HG03196 (cell line): ENCODE measurements around the gene CAPN11.

Experiments used
- ATAC-seq: cut with Tn5 transposase; IDR thresholded peaks from one replicate; pipeline ENCODE4 v1.9.1; 2021; ENCODE audit not compliant: unreplicated experiment

CAPN11 gene

GRCh38 chr6:44202972-44203750 is 44.5 kb downstream of the CAPN11 start:
- no peak for ATAC-seq

- no peak for ATAC-seq
These were observed 45.3 kb downstream of the CAPN11 start for GRCh38 chr6:44203955-44204354.

DNA sequence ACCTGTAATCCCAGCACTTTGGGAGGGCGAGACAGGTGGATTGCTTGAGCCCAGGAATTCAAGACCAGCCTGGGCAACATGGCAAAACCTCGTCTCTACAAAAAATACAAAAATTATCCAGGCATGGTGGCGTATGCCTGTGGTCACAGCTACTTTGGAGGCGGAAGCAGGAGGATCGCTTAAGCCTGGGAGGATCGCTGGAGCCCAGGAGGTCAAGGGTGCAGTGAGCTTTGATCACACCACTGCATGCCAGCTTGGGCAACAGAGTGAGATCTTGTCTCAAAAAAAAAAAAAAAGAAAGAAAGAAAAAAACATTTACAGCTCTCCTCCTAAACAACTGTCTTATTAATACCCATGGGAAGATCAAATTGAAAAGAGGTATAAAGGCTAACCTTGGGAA is 49.3 kb downstream of the CAPN11 start:
- no peak for ATAC-seq

DNA sequence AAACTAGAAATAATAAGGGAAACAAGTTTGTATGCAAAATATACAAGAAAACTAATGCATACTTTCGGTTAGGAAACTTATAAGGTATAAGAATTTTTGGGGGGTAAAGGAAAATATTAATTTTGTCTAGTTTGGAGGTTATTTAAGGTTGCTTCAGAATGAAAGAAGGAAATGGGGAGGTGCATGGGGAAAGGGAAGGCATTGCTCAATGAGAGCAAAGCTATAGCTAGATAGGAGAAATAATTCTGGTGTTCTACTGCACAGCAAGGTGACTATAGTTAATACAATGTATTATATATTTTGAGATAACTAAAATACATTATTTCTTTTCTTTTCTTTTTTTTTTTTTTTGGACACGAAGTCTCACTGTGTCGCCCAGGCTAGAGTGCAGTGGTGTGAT is 52.7 kb downstream of the CAPN11 start:
- ATAC-seq, result no peak

DNA sequence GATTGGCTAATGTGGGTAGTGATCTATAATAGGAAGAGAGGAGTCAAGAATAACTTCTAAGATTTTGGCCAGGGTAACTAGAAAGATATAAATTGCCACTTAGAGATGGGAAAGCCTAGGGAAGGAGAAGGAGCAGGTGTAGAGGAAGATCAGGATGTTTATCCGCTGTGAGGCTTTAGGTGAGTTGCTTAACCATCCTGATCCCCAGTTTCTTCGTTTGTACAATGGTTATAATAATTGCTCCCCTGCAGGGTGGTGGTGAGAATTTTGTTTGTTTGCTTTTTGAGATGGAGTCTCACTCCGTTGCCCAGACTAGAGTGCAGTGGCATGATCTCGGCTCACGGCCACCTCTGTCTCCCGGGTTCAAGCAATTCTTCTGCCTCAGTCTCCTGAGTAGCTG is 55.7 kb downstream of the CAPN11 start:
- no peak for ATAC-seq

DNA sequence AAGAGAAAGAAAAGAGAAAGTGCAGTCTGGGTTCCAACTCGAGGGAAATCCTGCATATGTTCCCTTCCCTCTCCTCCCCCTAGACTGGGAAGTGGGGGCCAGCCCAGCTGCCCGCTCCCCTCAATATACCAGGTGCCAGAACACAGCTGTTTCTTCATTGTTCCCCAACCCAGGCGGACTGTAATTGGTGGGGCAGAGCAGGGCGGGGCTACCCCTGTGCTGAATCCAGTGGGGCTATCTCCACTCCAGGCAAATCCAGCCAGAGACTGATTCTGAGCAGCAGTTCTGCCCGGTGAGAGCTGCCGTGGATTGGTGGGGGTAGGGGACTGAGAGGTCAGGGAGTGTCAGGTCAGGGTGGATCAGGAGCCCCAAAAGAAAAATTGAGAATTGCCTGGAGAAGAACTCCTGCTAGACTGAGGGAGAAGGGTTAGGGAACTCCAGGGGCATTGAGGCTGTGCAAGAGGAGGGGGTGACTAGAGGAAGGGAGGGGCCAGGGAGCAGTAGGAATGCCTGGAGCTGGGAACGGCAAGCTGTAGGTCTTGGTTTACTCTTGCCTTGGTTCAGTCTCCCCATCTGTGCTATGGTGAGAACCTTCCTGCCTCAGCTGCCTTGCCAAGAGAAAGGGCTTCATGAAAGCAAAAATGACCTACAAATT is 58.2 kb downstream of the CAPN11 start, which contains the start of gene MYMX:
Gene MYMX (plus strand): TSS at position 250 of the 655 bp plus-strand sequence. CDS start 546 bp downstream, outside the sequence.
- no peak for ATAC-seq

DNA sequence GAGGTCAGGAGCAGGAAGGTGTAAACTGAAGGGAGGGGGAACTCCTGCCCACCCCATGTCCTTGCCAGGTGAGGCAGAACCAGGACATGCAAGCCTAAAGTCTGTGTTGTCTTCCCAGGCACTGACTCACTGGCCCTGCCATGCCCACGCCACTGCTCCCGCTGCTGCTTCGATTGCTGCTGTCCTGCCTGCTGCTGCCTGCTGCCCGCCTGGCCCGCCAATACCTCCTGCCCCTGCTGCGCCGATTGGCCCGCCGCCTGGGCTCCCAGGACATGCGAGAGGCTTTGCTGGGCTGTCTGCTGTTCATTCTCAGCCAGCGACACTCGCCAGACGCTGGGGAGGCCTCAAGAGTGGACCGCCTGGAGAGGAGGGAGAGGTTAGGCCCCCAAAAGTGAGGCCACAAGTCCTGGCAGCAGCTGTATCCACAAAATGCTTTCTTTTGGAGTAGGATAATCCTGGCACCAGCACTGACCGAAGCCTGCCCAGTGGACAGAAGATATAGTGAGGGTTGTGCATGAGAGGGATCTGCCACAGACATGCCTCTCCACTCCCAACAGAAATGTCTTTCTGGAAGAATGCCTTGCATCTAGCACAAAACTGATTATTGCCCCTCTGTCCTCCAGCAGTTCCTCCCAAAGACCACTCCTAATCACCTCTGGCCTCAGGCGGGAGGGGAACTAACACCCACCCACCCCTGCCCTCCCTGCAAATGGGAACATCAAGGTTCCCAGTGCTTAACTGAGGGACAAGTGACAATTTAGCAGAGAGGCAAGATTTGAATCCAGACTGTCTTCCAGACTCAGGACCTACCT is 58.9 kb downstream of the CAPN11 start:
- no peak for ATAC-seq

DNA sequence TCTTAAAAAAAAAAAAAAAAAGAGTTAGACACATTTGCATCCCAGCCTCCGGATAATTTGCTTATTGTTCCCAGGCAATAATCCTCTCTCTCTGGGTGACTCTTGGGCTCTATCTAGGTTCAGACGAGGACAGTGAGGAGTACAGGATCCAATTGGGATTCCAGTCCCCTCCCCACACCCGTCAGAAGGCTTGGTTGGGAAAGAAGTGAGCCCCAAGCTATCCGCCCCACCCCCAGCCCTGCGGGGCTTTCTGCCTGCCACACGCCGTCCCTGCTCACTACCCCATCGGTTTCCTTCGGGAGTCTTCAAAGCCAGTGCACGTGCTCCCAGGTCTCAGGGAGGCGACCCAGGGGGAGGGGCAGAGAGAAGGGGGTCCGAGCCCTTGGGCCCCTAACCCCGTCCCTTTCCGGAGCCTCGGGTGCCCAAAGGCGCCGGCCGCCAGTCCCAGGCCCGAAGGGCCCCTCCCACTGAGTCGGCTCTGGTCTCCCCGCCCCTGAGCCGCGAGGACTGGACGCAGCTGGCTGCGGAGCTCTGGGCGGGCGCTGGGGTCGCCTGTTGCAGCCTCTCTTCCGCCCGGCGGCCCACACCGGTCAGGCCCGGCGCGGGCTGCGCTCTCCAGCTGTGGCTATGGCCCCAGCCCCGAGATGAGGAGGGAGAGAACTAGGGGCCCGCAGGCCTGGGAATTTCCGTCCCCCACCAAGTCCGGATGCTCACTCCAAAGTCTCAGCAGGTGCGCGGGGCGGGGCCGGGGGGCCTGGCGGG is 60.6 kb downstream of the CAPN11 start:
- ATAC-seq, result peak; percentile 52

- no peak for ATAC-seq
These were observed 61.5 kb downstream of the CAPN11 start for GRCh38 chr6:44219815-44220784.

GRCh38 chr6:44220913-44221290 is 62.3 kb downstream of the CAPN11 start:
- ATAC-seq, result no peak

GRCh38 chr6:44221291-44221960 is 62.8 kb downstream of the CAPN11 start:
- ATAC-seq, result peak; percentile 34

DNA sequence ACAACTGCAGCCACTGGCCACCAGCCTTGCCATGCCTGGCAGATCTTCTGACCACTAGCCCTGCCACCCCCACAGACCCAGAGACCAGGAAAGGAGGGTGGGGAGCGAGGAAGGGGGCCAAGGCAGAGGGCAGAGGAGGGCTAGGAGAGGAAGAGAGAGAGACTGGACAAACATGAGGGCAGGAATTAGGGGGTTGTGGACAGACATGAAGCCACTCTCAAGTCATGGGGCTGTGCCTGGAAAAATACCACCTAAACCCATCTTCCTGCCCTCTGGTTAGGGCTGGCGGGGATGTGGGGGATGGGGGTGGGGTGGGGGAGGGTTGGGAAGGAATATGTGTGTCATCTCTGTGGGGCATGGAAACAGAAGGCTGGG is 63.3 kb downstream of the CAPN11 start:
- no peak for ATAC-seq

DNA sequence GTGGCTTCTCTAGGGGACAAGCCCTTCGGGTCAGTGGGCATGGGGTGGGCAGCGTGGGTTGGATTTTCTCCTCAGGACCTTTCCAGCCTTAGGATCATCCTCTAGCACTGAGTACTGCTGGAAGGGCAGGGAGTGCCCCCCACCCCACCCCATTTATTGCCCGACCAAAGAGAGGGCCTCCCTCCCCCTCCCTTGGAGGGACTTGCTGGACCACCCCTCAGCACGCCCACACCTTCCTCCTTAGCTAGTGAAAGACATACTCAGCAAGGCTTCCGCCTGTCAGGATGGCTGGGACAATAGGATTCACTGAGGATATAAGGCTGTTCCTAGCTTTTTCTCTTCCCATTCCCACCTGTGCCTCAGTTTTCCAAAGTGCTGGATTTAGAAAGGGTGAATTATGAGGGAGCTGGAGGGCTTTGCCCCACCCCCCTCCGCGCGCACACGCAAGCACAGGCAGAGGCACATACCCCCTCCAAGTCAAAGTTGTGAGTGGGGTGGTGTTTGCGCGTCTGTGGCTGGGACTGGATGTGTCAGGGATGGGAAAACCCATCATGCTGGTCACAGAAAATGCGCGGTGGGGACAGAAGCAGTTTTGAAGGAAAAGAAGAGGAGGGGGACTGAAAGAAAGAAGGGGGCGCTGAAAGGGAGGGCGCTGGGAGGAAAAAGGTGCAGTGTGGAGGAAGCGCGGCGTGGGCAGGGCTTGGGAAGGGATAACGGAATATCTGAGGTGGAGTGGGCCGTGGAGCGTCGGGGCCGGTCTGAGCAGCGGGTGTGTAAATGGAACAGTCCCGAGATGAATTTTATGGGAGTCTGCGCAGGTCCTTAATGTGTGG is 64.1 kb downstream of the CAPN11 start:
- ATAC-seq, result no peak

DNA sequence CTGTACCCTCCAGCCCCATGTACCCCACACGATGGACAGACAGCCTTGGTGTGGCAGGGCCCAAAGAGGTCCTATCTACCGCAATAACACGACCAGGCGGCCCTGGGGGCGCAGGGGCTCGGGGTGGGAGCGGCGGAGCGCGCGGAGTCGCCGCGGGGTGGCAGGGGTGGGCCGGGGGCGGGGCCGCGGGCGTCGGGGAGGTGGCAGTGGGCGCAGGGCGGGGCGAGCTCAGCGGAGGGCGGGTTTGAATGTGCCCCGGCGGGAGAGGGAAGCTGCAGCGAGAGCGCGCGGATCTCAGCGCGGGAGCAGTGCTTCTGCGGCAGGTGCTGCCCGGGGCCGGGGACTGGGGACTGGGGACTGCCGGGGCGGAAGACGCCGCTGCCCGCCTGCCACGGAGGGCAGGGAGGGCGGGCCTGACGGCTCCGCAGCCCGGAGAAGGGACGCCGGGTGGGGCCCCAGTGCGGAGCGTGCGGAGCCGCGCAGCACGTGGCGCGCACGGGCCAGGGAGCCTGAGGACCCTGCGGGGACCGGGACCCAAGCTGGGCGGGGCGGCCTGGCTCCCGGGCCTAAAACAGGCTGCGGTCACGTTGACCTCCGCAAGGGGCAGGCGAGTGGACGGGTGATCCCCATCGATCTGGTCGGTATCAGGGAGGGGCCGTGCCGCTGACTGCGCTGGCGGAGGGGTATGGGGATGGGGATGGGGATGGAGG is 64.9 kb downstream of the CAPN11 start, which contains the start of gene SLC29A1:
Gene SLC29A1 (plus strand): TSS at position 277 of the 710 bp plus-strand sequence. CDS start 3,719 bp downstream, outside the sequence.
- ATAC-seq, result no peak

DNA sequence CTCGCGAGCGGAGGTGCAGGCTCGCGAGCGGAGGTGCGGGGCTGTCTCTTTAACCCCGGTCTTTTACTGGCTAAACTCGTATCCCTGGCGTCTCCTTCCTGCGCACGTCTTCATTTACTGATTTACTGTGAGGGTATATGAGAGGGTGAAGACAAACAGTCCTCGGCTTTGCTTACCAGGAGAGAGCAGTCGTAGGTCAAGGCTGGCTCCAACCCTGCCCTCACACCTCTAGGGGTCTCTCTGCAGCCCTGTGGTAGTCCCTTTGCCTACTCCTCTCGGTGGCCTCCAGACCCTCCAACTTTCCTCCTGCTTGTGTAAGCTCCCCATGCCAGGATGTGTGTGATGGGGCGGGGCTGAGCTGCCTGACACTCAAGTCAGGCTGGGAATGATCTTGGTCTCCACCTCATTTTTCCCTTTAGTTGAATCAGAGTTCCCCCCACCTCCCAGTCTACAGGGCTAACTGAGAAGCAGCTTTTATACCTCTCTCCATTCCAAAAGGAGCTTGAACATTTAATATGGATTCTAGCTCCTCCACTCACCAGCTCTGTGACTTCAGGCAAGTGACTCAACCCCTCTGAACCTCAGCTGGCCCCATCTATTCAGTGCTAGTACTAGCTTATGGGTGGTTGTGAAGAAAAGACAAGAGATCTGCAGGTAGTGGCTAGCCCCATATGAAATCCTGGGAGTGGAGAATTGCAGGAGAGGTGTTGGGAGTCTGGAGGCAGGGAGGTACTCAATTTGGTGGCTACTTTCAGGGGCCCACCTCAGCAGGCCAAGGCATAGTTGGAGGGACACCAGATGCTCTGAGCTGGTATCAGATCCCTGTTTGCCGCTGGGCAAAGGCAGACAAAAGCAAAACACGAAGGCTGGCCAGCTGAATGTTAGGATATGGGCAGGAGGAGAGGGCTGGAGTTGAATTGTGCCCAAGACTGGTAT is 65.7 kb downstream of the CAPN11 start:
- ATAC-seq, result no peak

- no peak for ATAC-seq
These were observed 66.3 kb downstream of the CAPN11 start for GRCh38 chr6:44224965-44225305.
